ENCODE measurements around the gene MYH3. TPM values are rescaled to one million over a fixed set of nuclear protein-coding genes. Genes with fewer than 3 reads are reported as not detected.

MYH3 gene
- total RNA-seq, 1 experiment from 2014 or later = 2.9 TPM

GRCh38 chr17:10698096-10698818, 41.1 kb upstream of the MYH3 start:
- Histone ChIP-seq H3K27me3 (ENCODE audit: insufficient read depth, low read length) (no peaks in the 10 kb centered on the region), H3K14ac (ENCODE audit: insufficient read depth, low read length) (peak overlapping the region; percentile 91; the same call in 1 of the 2 replicates), H3K23me2 (ENCODE audit: insufficient read length, low read depth, low read length, poor library complexity, severe bottlenecking) (peaks cover 5% of the 10 kb centered on the region), H2BK15ac (ENCODE audit: low read depth, low read length) (no peak overlapping the region), H4K8ac (replicated peaks; ENCODE audit: insufficient read length, low read depth, low read length) (no peak overlapping the region), H3K27ac (ENCODE audit: insufficient read length, low read depth, low read length) (peak overlapping the region; percentile 74), H3K18ac (ENCODE audit: insufficient read length, low read depth, low read length) (no peak overlapping the region), H3K9me3 (ENCODE audit: control insufficient read depth, low read depth, low read length) (no peaks in the 10 kb centered on the region), H3T11ph (ENCODE audit: low read length) (no peak overlapping the region), H2AK5ac (ENCODE audit: insufficient read length, low read length) (no peak overlapping the region), H2BK12ac (ENCODE audit: insufficient read length, low read depth, low read length) (no peak overlapping the region), H3K4ac (ENCODE audit: low read depth, low read length) (no peak overlapping the region), H2BK20ac (ENCODE audit: low read depth, low read length, poor library complexity, severe bottlenecking) (no peak overlapping the region), H3K23ac (ENCODE audit: insufficient read length, low read depth, low read length) (no peak overlapping the region), H2AFZ (ENCODE audit: low read length) (peak overlapping the region; percentile 6), H3K9ac (ENCODE audit: extremely low read depth, insufficient read length, low read length) (peak overlapping the region; percentile 73), H4K20me1 (ENCODE audit: control insufficient read depth, insufficient read depth, insufficient read length) (no peaks in the 10 kb centered on the region), H3K56ac (ENCODE audit: insufficient read length, low read depth, low read length) (no peak overlapping the region), H4K91ac (ENCODE audit: insufficient read length, low read depth, low read length) (no peak overlapping the region), H2BK120ac (ENCODE audit: low read depth, low read length, poor library complexity, severe bottlenecking) (no peak overlapping the region), H3K79me2 (ENCODE audit: insufficient read depth, low read length) (peaks cover 12% of the 10 kb centered on the region; the same call in 1 of the 2 replicates), H3K4me1 (ENCODE audit: insufficient read depth, low read length) (no peaks in the 10 kb centered on the region), H3K79me1 (ENCODE audit: insufficient read depth, low read depth, low read length, poor library complexity, severe bottlenecking) (peaks cover 3% of the 10 kb centered on the region), H2BK5ac (ENCODE audit: insufficient read length, low read length) (no peak overlapping the region), H3K4me2 (ENCODE audit: insufficient read depth, insufficient read length, low read length) (peak overlapping the region; percentile 97), H4K5ac (ENCODE audit: insufficient read length, low read depth, low read length) (no peak overlapping the region)
- Mint-ChIP-seq H3K9me3 (no peaks in the 10 kb centered on the region), H3K27me3 (ENCODE audit: low read depth) (no peaks in the 10 kb centered on the region), H3K36me3 (ENCODE audit: insufficient read depth in 1 of 3, low read depth in 3 of 3) (peaks cover 14 to 24% (median 20%) of the 10 kb centered on the region in 3 experiments; a peak in 6 of 7 replicates), H3K4me1 (peaks cover 20 to 23% of the 10 kb centered on the region in 2 experiments), H3K4me3 (peak overlapping the region; percentile 81 to 97), H3K27ac (peak overlapping the region; percentile 91 to 97 (median 92))
- WGBS (ENCODE audit: extremely low coverage, insufficient read length, low lambda C conversion rate) = no CpG with 5 or more reads among the region's 18 CpGs
- DNase-seq = no peak
- TF ChIP-seq CTCF (conservative IDR thresholded peaks at IDR 0.05) = no peak

All from H9 (cell line).